PC-3 (cell line): Measurements from ENCODE around the gene MRPL43. TPM values are rescaled to one million over a fixed set of nuclear protein-coding genes. Genes with fewer than 3 reads are reported as not detected.

Experiments
- ATAC-seq: fragments of 200-7000 bp; cut with Tn5 transposase; 2 replicates; pipeline ENCODE4 v1.9.1; 2020; ENCODE audit warnings: mild to moderate bottlenecking, moderate library complexity
- BruUV-seq: library from RNA; stranded (reverse); fragments of 400-500 nt; replicated peaks from 2 replicates; lab custom pipeline; 2021; lab: Mats Ljungman, UMichigan
- CTCF ChIA-PET: fragments of 300-600 bp; sonication (Branson Sonifier 250); formaldehyde crosslinking; loops from one replicate; lab custom pipeline; 2022; ENCODE audit warnings: antibody characterized with exemption; lab: Charles Lee
- POLR2A ChIA-PET: fragments of 300-600 bp; sonication (Branson Sonifier 250); formaldehyde crosslinking; loops from one replicate; lab custom pipeline; 2022; ENCODE audit warnings: antibody characterized with exemption; ENCODE audit not compliant: unreplicated experiment; lab: Charles Lee
- DNase-seq: peaks from one replicate; pipeline ENCODE4 v3.0.0-alpha.2; 2015
- H2AFZ ChIP-seq: fragments of 300-600 bp; sonication (generic); 2 replicates; pipeline ENCODE4 v1.6.0; 2016; ENCODE audit warnings: antibody characterized with exemption, low read length
- H3F3A ChIP-seq: fragments of 300-600 bp; sonication (generic); one replicate; pipeline ENCODE4 v1.6.0; 2017; ENCODE audit warnings: antibody characterized with exemption, low read length, control low read depth, mild to moderate bottlenecking; ENCODE audit not compliant: unreplicated experiment
- H3K27ac ChIP-seq: fragments of 300-600 bp; sonication (generic); 2 replicates; pipeline ENCODE4 v1.5.1; 2016; ENCODE audit warnings: mild to moderate bottlenecking, low read length
- H3K27me3 ChIP-seq: fragments of 300-600 bp; sonication (generic); 2 replicates; pipeline ENCODE4 v1.6.1; 2016; ENCODE audit warnings: low read length, mixed read lengths
- H3K36me3 ChIP-seq: fragments of 300-600 bp; sonication (generic); 2 replicates; pipeline ENCODE4 v1.6.1; 2016; ENCODE audit warnings: low read depth, mixed run types, low read length, mixed read lengths
- H3K4me1 ChIP-seq: fragments of 300-600 bp; sonication (generic); 2 replicates; pipeline ENCODE4 v1.5.1; 2016; ENCODE audit warnings: low read length; ENCODE audit not compliant: insufficient read depth
- H3K4me2 ChIP-seq: fragments of 300-600 bp; sonication (generic); 2 replicates; pipeline ENCODE4 v1.6.0; 2016; ENCODE audit warnings: low read length
- H3K4me3 ChIP-seq: fragments of 300-600 bp; sonication (generic); 2 replicates; pipeline ENCODE4 v1.5.1; 2016; ENCODE audit warnings: mild to moderate bottlenecking, low read length, mixed read lengths
- H3K79me2 ChIP-seq: fragments of 300-600 bp; sonication (generic); 2 replicates; pipeline ENCODE4 v1.6.1; 2017; ENCODE audit warnings: low read length, mixed read lengths
- H3K9ac ChIP-seq: fragments of 300-600 bp; sonication (generic); 2 replicates; pipeline ENCODE4 v1.6.0; 2016; ENCODE audit warnings: mild to moderate bottlenecking, low read length
- H3K9me2 ChIP-seq: fragments of 300-600 bp; sonication (generic); replicated peaks from 2 replicates; pipeline ENCODE4 v1.6.1; 2016; ENCODE audit warnings: mixed run types, low read length, mixed read lengths
- H3K9me3 ChIP-seq: fragments of 300-600 bp; sonication (generic); 2 replicates; pipeline ENCODE4 v1.6.1; 2016; ENCODE audit warnings: low read length, mixed read lengths
- H4K20me1 ChIP-seq: fragments of 300-600 bp; sonication (generic); 2 replicates; pipeline ENCODE4 v1.6.1; 2016; ENCODE audit warnings: low read length, mixed read lengths
- CTCF ChIP-seq: fragments of 300-600 bp; sonication (generic); conservative IDR thresholded peaks from 2 replicates; pipeline ENCODE4 v1.5.1; 2017; ENCODE audit warnings: antibody characterized with exemption, low read depth, mild to moderate bottlenecking, low read length
- EZH2 ChIP-seq: fragments of 300-600 bp; sonication (generic); IDR thresholded peaks from one replicate; pipeline ENCODE4 v1.6.1; 2017; ENCODE audit warnings: antibody characterized with exemption, mild to moderate bottlenecking, low read length; ENCODE audit not compliant: unreplicated experiment
- EZH2phosphoT487 ChIP-seq: fragments of 300-600 bp; sonication (generic); IDR thresholded peaks from 2 replicates; pipeline ENCODE4 v1.6.1; 2018; ENCODE audit warnings: mild to moderate bottlenecking, antibody characterized with exemption, low read length, borderline replicate concordance
- intact Hi-C: fragments of 100-400 bp; cut with micrococcal nuclease; formaldehyde crosslinking; loops from 2 replicates; pipeline ENCODE4 v1.9.0; 2023
- total RNA-seq: library from RNA; depleted of rRNA; stranded (reverse); fragments of >200 nt; gene quantifications from 2 replicates; pipeline ENCODE4 v1.2.3, GENCODE V29; 2014

The MRPL43 gene
- total RNA-seq, 1 experiment from 2014 or later = 81.0 TPM

DNA sequence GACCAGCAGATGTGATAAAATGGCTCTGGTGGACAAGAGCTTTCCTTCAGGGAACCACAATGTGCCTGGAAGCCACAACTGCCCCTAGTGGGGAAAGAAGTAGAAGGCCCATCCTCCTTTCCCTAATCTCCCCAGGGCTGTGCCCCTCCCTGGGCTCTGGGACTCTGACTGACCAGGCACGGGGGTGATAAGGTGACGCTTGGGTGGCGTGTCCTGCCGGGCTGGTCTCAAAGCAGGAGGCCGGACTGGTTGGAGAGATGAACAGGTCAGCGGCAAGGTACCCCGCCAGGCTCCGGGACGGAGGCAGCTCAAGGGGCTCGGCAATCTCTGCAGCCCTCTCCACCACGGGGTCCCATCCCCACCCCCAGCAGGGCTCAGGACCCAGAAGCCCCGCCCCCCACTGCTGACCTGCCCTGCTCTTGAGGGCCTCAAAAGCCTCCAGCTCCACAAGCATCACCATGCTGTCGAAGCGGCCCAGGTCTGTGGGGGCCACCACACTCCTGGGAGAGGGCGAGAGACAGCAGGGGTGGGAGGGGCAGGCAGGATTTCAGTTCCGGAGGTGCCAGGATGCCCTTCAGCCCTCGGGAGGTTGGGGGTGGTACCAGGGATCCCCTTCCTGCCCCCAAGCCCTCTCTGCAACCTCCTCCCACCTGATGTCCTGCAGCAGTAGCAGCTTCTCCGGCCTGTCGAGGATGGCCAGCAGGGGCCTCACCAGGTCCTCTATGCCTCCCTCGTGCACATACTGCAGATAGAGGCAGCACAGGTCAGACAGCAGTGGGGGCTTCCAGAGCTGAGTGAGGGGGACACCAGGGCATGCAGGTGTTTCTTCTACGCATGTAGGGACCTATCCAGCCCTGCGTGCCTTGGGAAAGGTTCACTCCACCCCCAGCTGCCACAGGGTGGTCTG lies 24.5 kb upstream of the MRPL43 start:
- H3F3A ChIP-seq = no peaks in the 10 kb centered on the region
- H2AFZ ChIP-seq = peak overlapping the region; percentile 38; the same call in 1 of the 2 replicates
- H3K9ac ChIP-seq = no peak overlapping the region
- no TSS peak for BruUV-seq
- intact Hi-C loops = no loop called here
- ChIA-PET CTCF (interaction anchor here (0.5 to 2.2 kb wide), 3 partner anchors 14 to 129 kb away, joined by 5 to 16 read pairs (median 6); no protein-coding TSS in a partner anchor), POLR2A (no interaction called here)
- no peak for TF ChIP-seq EZH2
- TF ChIP-seq CTCF = 0 out of 2 replicates have a peak, but pooled peaks have one; percentile 31
- H3K4me2 ChIP-seq = peak overlapping the region; percentile 33
- H3K4me1 ChIP-seq = peaks cover 29% of the 10 kb centered on the region
- H3K36me3 ChIP-seq = no peaks in the 10 kb centered on the region
- H3K9me2 ChIP-seq = no peaks in the 10 kb centered on the region
- no peaks in the 10 kb centered on the region for H3K9me3 ChIP-seq
- DNase-seq = peak; percentile 40
- peak overlapping the region; percentile 29; the same call in 1 of the 2 replicates for H3K27ac ChIP-seq
- H4K20me1 ChIP-seq = no peaks in the 10 kb centered on the region
- no peak; the same call in 1 of the 2 replicates for ATAC-seq
- no peaks in the 10 kb centered on the region for H3K79me2 ChIP-seq
- no peaks in the 10 kb centered on the region for H3K27me3 ChIP-seq
- H3K4me3 ChIP-seq = no peak overlapping the region

DNA sequence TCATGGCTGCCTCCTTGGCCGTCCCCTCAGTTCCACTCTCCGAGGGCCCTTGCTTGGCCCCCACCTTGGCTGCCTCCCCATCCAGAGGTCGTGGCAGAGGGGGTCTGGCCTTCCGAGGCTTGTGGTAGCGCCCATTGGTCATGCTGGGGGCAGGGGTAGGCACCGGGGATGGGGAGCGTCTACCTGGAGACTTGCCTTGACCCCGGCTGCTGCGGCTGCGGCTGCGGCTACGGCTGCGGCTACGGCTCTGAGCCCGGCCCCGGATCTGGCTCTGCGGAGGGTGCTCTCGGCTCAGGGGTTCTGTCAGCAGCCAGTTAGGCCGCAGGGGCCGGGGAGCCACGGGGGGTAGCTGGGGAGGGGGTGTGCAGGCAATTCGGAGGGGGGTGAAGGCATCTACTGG lies 23.0 kb upstream of the MRPL43 start:
- H3K9ac ChIP-seq = no peak overlapping the region
- H3K27ac ChIP-seq = no peak overlapping the region
- DNase-seq = no peak
- H3K9me3 ChIP-seq = no peaks in the 10 kb centered on the region
- no peak overlapping the region for H2AFZ ChIP-seq
- POLR2A ChIA-PET = no interaction called here
- no peak for ATAC-seq
- H3K36me3 ChIP-seq = no peaks in the 10 kb centered on the region
- H3K9me2 ChIP-seq = no peaks in the 10 kb centered on the region
- H3K4me3 ChIP-seq = no peak overlapping the region
- no peaks in the 10 kb centered on the region for H3K27me3 ChIP-seq
- H4K20me1 ChIP-seq = no peaks in the 10 kb centered on the region
- no peak overlapping the region for H3K4me2 ChIP-seq
- no peaks in the 10 kb centered on the region for H3K79me2 ChIP-seq
- CTCF ChIA-PET = interaction anchor here (2.2 kb wide), 1 partner anchor 12 kb away, joined by 16 read pairs; no protein-coding TSS in a partner anchor
- no TSS peak for BruUV-seq
- H3F3A ChIP-seq = no peaks in the 10 kb centered on the region
- TF ChIP-seq EZH2 = no peak
- no peak for TF ChIP-seq CTCF
- no peak for TF ChIP-seq EZH2phosphoT487
- intact Hi-C loops = no loop called here
- peaks cover 25% of the 10 kb centered on the region for H3K4me1 ChIP-seq
